Fibroblast of lung (primary cell): Measurements from ENCODE around the gene OSBPL6. TPM values are rescaled to one million over a fixed set of nuclear protein-coding genes. Genes with fewer than 3 reads are reported as not detected.

Experiments
- DNase-seq, 2 donors: peaks; one replicate each; pipeline versions ENCODE4 v3.0.0 to v3.0.0-alpha.2; 2010; ENCODE audit warnings: low read depth in 2 of 2
- H2AFZ ChIP-seq: 2 replicates; pipeline ENCODE4 v1.5.1; 2012; ENCODE audit warnings: low read length, control low read depth, inconsistent platforms
- H3K27ac ChIP-seq: 2 replicates; pipeline ENCODE4 v1.5.1; 2011; ENCODE audit warnings: low read length, control low read depth; ENCODE audit not compliant: insufficient read depth
- H3K27me3 ChIP-seq: 2 replicates; pipeline ENCODE4 v1.5.1; 2011; ENCODE audit warnings: mild to moderate bottlenecking, low read length; ENCODE audit not compliant: control insufficient read depth, insufficient read depth
- H3K36me3 ChIP-seq: 2 replicates; pipeline ENCODE4 v1.5.1; 2011; ENCODE audit warnings: low read length; ENCODE audit not compliant: control insufficient read depth, insufficient read depth
- H3K4me1 ChIP-seq: 2 replicates; pipeline ENCODE4 v1.5.1; 2011; ENCODE audit warnings: low read length; ENCODE audit not compliant: control insufficient read depth, insufficient read depth; ENCODE audit errors: extremely low read depth
- H3K4me2 ChIP-seq: 2 replicates; pipeline ENCODE4 v1.5.1; 2011; ENCODE audit warnings: low read length, control low read depth; ENCODE audit not compliant: insufficient read depth; ENCODE audit errors: extremely low read depth
- H3K4me3 ChIP-seq, 4 experiments: fragments of 200-600 bp in 1 of 4; sonication (generic) in 1 of 4; replicated peaks in 1 of 4; 2 replicates each; pipeline ENCODE4 v1.5.1; 2011 to 2016; ENCODE audit warnings: low read length in 4 of 4, low read depth in 3 of 4, mild to moderate bottlenecking in 3 of 4, control low read depth in 2 of 4, inconsistent platforms in 1 of 4, mixed read lengths in 1 of 4; ENCODE audit not compliant: insufficient read depth in 1 of 4; ENCODE audit errors: control extremely low read depth in 1 of 4
- H3K79me2 ChIP-seq: 2 replicates; pipeline ENCODE4 v1.5.1; 2012; ENCODE audit warnings: mild to moderate bottlenecking, low read length, inconsistent platforms; ENCODE audit not compliant: control insufficient read depth, insufficient read depth
- H3K9ac ChIP-seq: 2 replicates; pipeline ENCODE4 v1.5.1; 2011; ENCODE audit warnings: mild to moderate bottlenecking, low read length, control low read depth; ENCODE audit not compliant: insufficient read depth
- H3K9me3 ChIP-seq: 2 replicates; pipeline ENCODE4 v1.5.1; 2012; ENCODE audit warnings: low read depth, low read length; ENCODE audit not compliant: control insufficient read depth, insufficient read depth
- H4K20me1 ChIP-seq: 2 replicates; pipeline ENCODE4 v1.5.1; 2011; ENCODE audit warnings: low read length; ENCODE audit not compliant: control insufficient read depth, insufficient read depth; ENCODE audit errors: extremely low read depth
- EZH2 ChIP-seq: IDR thresholded peaks from 2 replicates; pipeline ENCODE4 v1.5.1; 2012; ENCODE audit warnings: low read length, control low read depth, mild to moderate bottlenecking; ENCODE audit errors: missing control alignments
- polyA plus RNA-seq, 2 donors: library from polyadenylated mRNA; depleted of rRNA in 1 of 2; stranded (reverse) in 1 of 2; unstranded in 1 of 2; fragments of >200 nt; gene quantifications; 2 replicates each; pipeline ENCODE4 v1.2.1, GENCODE V29; 2011 to 2012; ENCODE audit warnings: missing spikeins in 1 of 2
- total RNA-seq: library from RNA; depleted of rRNA; stranded (reverse); fragments of >200 nt; gene quantifications from 2 replicates; pipeline ENCODE4 v1.2.1, GENCODE V29; 2014
- TF ChIP-seq, protein P1 (sequence below), 2 donors: IDR thresholded peaks in 1 of 2; conservative IDR thresholded peaks in 1 of 2; 1 replicate in 1 of 2; 2 replicates in 1 of 2; pipeline ENCODE4 v1.5.1; 2011 to 2012; ENCODE audit warnings: low read length in 2 of 2, control low read depth in 1 of 2, inconsistent platforms in 1 of 2, low read depth in 1 of 2, mild to moderate bottlenecking in 1 of 2

Gene OSBPL6
- total and polyA plus RNA-seq, 2 donors (not counting 1 experiment from before 2014, with no cell fraction given) = 1.0 to 5.3 TPM

DNA sequence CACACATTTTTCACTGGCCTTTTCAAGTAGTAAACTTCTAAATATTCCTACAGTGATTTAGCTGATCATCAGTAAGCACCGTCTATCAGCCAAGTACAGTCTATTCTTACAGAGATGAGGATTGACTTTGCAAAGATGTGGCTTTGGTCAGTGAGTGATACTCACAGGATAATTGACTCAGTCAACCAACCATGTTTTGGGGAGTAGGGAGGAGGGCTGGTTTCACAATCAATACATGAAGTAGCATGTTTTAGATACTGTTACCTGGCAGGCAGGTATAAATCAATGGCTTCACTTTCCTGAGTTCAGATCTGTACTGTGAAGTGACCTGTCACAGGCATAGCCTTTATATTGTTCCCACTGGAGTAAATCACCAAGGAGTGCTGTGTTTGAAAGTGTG is 27.2 kb downstream of the OSBPL6 start:
- H3K79me2 ChIP-seq = no peaks in the 10 kb centered on the region
- TF ChIP-seq EZH2 = no peak
- TF ChIP-seq, protein P1, sequence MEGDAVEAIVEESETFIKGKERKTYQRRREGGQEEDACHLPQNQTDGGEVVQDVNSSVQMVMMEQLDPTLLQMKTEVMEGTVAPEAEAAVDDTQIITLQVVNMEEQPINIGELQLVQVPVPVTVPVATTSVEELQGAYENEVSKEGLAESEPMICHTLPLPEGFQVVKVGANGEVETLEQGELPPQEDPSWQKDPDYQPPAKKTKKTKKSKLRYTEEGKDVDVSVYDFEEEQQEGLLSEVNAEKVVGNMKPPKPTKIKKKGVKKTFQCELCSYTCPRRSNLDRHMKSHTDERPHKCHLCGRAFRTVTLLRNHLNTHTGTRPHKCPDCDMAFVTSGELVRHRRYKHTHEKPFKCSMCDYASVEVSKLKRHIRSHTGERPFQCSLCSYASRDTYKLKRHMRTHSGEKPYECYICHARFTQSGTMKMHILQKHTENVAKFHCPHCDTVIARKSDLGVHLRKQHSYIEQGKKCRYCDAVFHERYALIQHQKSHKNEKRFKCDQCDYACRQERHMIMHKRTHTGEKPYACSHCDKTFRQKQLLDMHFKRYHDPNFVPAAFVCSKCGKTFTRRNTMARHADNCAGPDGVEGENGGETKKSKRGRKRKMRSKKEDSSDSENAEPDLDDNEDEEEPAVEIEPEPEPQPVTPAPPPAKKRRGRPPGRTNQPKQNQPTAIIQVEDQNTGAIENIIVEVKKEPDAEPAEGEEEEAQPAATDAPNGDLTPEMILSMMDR (conservative IDR thresholded peaks at IDR 0.05 in 1 of 2, IDR thresholded peaks at IDR 0.05 in 1 of 2; ENCODE audit: low read depth in 1 of 2, low read length in 2 of 2) = no peak

GRCh38 chr2:178223806-178224205 is 29.5 kb downstream of the OSBPL6 start:
- no peaks in the 10 kb centered on the region for H3K36me3 ChIP-seq
- no peak for DNase-seq
- H3K9me3 ChIP-seq = no peaks in the 10 kb centered on the region
- H3K4me1 ChIP-seq = no peaks in the 10 kb centered on the region
- H3K27me3 ChIP-seq = no peaks in the 10 kb centered on the region
- H3K4me2 ChIP-seq = no peak overlapping the region
- H3K9ac ChIP-seq = no peak overlapping the region
- no peak overlapping the region for H3K4me3 ChIP-seq
- no peaks in the 10 kb centered on the region for H3K79me2 ChIP-seq
- H4K20me1 ChIP-seq = no peaks in the 10 kb centered on the region
- H3K27ac ChIP-seq = no peak overlapping the region
- no peak overlapping the region for H2AFZ ChIP-seq
- TF ChIP-seq, protein P1 (conservative IDR thresholded peaks at IDR 0.05 in 1 of 2, IDR thresholded peaks at IDR 0.05 in 1 of 2; ENCODE audit: low read depth in 1 of 2, low read length in 2 of 2) = no peak
- TF ChIP-seq EZH2 = no peak

More for the DNA sequence above, 27.2 kb downstream of the OSBPL6 start:
- no peak overlapping the region for H3K27ac ChIP-seq
- H3K36me3 ChIP-seq = no peaks in the 10 kb centered on the region
- no peak overlapping the region for H3K4me2 ChIP-seq
- no peak overlapping the region for H3K4me3 ChIP-seq
- H2AFZ ChIP-seq = no peak overlapping the region
- no peaks in the 10 kb centered on the region for H3K27me3 ChIP-seq
- no peak overlapping the region for H3K9ac ChIP-seq
- H3K9me3 ChIP-seq = no peaks in the 10 kb centered on the region
- DNase-seq = no peak
- H4K20me1 ChIP-seq = no peaks in the 10 kb centered on the region
- H3K4me1 ChIP-seq = no peaks in the 10 kb centered on the region

DNA sequence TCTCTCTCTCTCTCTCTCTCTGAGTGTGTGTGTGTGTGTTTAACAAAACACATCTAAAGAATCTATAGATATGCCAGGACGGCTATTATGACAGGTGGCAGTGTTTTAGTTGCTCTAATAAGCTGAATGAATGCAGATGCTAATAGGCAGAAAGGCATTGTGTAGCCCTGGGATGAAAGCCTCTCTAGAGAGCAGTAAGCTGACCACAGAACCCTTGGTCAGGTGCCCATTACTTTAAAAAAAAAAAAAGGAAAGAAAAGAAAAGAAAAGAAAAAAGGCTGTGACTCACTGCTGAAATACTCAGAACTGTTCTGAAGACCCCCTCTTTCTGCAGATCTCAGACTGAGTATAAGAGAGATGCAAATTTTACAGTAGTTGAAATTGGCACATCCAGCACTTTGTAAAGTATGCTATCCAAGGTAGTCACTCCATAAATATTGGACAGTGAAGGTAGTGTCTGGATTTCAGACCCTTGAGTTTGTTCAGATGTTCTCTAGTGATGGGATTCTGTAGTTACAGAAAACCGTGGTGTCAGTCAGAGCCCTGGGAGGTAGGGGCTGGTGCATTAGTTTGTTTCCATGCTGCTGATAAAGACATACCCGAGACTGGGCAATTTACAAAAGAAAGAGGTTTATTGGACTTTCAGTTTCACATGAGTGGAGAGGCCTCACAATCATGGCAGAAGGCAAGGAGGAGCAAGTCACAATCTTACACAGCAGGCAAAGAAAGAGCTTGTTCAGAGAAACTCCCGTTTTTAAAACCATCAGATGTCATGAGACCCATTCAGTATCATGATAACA is 30.9 kb downstream of the OSBPL6 start:
- peak; percentile 23 to 89 for DNase-seq
- Histone ChIP-seq H2AFZ (no peak overlapping the region), H3K4me3 (no peak overlapping the region), H3K4me2 (no peak overlapping the region), H3K36me3 (no peaks in the 10 kb centered on the region), H4K20me1 (no peaks in the 10 kb centered on the region), H3K27ac (no peak overlapping the region), H3K79me2 (no peaks in the 10 kb centered on the region), H3K9ac (no peak overlapping the region), H3K27me3 (no peaks in the 10 kb centered on the region), H3K4me1 (no peaks in the 10 kb centered on the region), H3K9me3 (no peaks in the 10 kb centered on the region)
- TF ChIP-seq EZH2 = no peak
- TF ChIP-seq, protein P1 (conservative IDR thresholded peaks at IDR 0.05 in 1 of 2, IDR thresholded peaks at IDR 0.05 in 1 of 2; ENCODE audit: low read depth in 1 of 2, low read length in 2 of 2) = no peak
